Motor neuron (in vitro differentiated cells): Measurements from ENCODE around the gene TRA2A. TPM values are rescaled to one million over a fixed set of nuclear protein-coding genes. Genes with fewer than 3 reads are reported as not detected.
"Not testable (repeated sequence)": the region's sequence is repeated elsewhere in the genome, so short reads cannot be mapped to it uniquely, and the experiment has no call there.

Experiments used
- ATAC-seq, 8 experiments: fragments of 200-7000 bp; cut with Tn5 transposase; replicated peaks in 6 of 8; 2 replicates each; pipeline ENCODE4 v1.8.0; 2021; ENCODE audit warnings: mild to moderate bottlenecking in 8 of 8, moderate library complexity in 8 of 8
- H3K27ac ChIP-seq, 2 donors: fragments of 250-450 bp; sonication (Bioruptor Pico); 2 replicates each; pipeline ENCODE4 v1.9.0; 2021; ENCODE audit warnings: antibody characterized with exemption in 2 of 2, mild to moderate bottlenecking in 2 of 2, moderate library complexity in 1 of 2
- H3K4me1 ChIP-seq, 2 donors: fragments of 250-450 bp; sonication (Bioruptor Pico); replicated peaks in 1 of 2; 2 replicates each; pipeline ENCODE4 v1.6.1; 2021; ENCODE audit warnings: antibody characterized with exemption in 2 of 2, mild to moderate bottlenecking in 2 of 2, moderate library complexity in 1 of 2
- H3K4me3 ChIP-seq, 5 donors: fragments of 250-450 bp; sonication (Bioruptor Pico); 2 replicates each; pipeline ENCODE4 v1.9.0; 2021; ENCODE audit warnings: antibody characterized with exemption in 5 of 5, mild to moderate bottlenecking in 5 of 5, moderate library complexity in 4 of 5
- WGBS, 10 experiments: fragments of 450-650 bp; shearing (Covaris generic); methylation state at CpG; one replicate each; pipeline ENCODE4 v1.0.0; 2022; 5-methylcytosine and 5-hydroxymethylcytosine counted together
- in situ Hi-C, 9 experiments: fragments of 400-800 bp; cut with MboI; loops; one replicate each; pipeline ENCODE4 v1.15.0; 2021; ENCODE audit warnings: low sequenced_read_pairs in 9 of 9, low pct_unique_long_range_greater_than_20kb in 2 of 9; ENCODE audit not compliant: unreplicated experiment in 9 of 9
- total RNA-seq, 8 experiments: library from RNA; unstranded; fragments of 300-600 nt; gene quantifications; 2 replicates each; pipeline versions ENCODE4 v1.2.3 to v1.2.4, GENCODE V29; 2022

The TRA2A gene
- total RNA-seq, 8 experiments from 2014 or later, result 51.8 to 161 (median 74.6) TPM

DNA sequence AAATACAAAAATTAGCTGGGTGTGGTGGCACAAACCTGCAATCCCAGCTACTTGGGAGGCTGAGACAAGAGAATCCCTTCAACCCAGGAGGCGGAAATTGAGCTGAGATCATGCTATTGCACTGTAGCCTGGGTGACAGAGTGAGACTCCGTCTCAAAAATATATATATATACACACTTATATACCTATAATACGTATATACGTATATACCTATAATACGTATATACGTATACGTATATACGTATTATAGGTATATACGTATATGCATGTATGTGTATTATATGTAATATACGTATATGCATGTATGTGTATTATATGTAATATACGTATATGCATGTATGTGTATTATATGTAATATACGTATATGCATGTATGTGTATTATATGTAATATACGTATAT lies 43.1 kb downstream of the TRA2A start:
- H3K4me3 ChIP-seq, H3K27ac ChIP-seq, H3K4me1 ChIP-seq, in situ Hi-C loops, ATAC-seq: not testable (repeated sequence)
- 91 to 100% (median 100%) methylated on average over 1 to 5 of the region's 13 CpGs; no CpG with 5 or more reads in 4 of the 10 experiments for WGBS, 10 experiments

DNA sequence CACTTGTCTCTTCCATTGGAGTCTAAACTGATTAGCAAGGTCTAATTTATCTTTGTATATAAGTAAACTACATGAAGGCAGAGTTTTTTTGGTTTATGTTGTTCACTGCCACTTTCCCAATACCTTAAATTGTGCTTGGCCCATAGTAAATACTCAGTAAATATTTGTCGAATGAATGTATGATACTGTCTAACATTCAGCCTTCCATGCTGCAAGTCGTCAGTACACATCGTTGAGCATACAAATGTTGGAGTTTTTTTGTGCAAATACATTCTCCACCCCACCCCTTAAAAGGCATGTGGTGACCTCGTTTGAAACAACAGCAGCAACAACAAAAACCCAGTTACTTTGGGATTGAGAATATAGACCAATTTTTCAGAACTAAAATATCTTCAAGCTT lies 44.1 kb downstream of the TRA2A start:
- no peak for ATAC-seq
- 20 to 71% (median 67%) methylated on average over 1 to 4 of the region's 4 CpGs; no CpG with 5 or more reads in 3 of the 10 experiments for WGBS, 10 experiments
- in situ Hi-C loops, result no loop called here
- H3K4me3 ChIP-seq, result no peak overlapping the region
- H3K27ac ChIP-seq, result no peak overlapping the region
- peaks cover 2 to 7% of the 10 kb centered on the region in 2 donors for H3K4me1 ChIP-seq

DNA sequence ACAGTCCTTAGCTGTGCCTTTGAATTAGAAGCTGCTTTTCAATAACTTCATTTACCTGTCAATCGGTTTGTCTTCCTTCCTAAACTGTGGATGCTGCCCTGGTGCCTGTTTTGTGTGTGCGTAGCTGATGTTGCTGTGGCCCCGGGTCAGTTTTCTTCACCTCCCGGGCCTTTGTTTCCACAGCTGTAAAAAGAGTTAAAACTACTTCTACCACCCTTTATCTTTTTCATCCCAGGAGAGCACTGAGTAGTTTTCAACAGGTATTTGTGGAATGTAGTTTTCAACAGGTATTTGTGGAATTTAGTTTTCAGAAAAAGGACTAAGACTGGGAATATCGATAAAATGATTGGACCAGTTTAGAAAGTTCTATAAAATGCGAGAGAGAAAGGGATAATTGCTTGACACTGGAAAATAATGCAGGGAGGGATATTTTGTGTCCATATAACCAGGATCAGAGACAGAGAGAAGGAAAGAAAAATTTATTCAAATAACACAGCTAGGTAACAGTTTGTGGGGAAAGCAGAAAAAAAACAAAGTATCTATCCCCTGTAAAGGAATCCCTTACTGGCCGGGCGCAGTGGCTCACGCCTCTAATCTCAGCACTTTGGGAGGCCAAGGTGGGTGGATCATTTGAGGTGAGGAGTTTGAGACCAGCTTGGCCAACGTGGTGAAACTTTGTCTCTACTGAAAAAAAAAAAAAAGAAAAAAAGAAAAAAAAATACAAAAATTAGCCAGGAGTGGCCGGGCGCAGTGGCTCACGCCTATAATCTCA lies 45.6 kb downstream of the TRA2A start:
- in situ Hi-C loops, result no loop called here
- H3K27ac ChIP-seq, result no peak overlapping the region
- H3K4me3 ChIP-seq, result no peak overlapping the region
- ATAC-seq, result no peak
- H3K4me1 ChIP-seq, result peaks cover 0 to 6% of the 10 kb centered on the region in 2 donors
- 50 to 98% (median 84%) methylated on average over 2 to 13 of the region's 13 CpGs for WGBS, 10 experiments

DNA sequence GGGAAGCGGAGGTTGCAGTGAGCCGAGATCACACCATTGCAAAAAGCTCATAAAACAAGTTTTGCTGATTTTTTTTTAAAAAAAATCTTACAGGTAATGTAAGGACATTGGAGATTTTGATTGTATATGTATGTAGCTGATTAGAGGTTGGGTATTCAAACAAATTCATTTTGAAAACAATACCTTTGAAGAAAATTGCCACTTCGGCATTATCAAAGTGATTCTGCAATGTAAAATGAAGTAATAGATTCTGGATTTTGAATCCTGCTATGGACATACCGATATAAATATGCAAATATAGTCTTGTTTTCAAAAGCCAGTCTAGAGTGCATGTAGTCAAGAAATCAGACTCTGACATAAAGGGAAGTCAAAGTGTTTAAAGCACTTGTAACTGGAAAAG lies 49.1 kb downstream of the TRA2A start:
- in situ Hi-C loops, result no loop called here
- WGBS, 10 experiments, result 47 to 100% (median 90%) methylated on average over 1 to 4 of the region's 4 CpGs; no CpG with 5 or more reads in 1 of the 10 experiments
- Histone ChIP-seq H3K27ac (no peak overlapping the region), H3K4me3 (no peak overlapping the region), H3K4me1 (no peaks in the 10 kb centered on the region)
- ATAC-seq, result peak in 1 of 8 experiments; percentile 51

DNA sequence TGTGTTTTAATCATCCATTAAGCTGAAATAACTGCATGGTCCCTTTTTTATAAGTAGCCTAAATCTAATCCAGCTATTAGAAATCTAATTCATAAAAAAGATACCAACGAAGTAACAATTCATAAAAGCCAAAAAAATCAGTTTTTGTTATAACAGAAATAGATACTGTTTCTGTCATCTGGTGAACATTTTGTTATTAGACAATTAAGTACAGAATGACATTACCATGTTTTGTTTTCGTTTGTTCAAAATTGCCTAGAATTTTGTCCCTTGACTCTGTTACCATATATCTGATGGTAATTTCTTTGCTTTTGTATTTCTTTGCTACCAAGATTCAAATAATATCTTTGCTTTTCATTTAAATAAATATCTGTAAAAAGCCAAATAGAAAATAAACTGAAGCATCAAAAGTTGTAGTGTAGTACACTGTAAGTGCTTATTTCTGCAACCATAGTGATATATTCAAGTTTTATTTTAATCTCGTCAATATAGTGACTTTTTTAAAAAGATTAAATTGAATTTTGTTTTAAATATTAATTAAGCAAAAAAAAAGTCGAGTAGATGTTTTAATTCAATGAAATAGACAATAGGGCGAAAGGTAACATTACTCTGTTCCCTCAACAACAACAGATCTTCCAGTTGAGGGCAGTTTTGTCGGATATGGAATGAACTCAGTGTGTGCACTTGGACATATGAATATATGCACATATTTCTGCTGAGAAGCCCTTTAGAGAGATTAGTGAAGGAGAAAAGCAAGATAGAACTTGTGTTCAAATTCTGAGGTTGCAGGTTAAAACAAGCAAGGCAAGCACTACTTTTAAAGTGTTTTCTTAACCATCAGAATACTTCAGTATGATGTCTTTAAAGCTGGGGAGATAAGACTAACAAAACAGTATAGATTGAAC lies 53.6 kb downstream of the TRA2A start:
- ATAC-seq, result no peak
- in situ Hi-C loops, result no loop called here
- Histone ChIP-seq H3K27ac (no peak overlapping the region), H3K4me3 (no peak overlapping the region), H3K4me1 (no peaks in the 10 kb centered on the region)
- WGBS, 10 experiments, result 14 to 81% (median 70%) methylated on average over 4 to 6 of the region's 6 CpGs; no CpG with 5 or more reads in 1 of the 10 experiments

DNA sequence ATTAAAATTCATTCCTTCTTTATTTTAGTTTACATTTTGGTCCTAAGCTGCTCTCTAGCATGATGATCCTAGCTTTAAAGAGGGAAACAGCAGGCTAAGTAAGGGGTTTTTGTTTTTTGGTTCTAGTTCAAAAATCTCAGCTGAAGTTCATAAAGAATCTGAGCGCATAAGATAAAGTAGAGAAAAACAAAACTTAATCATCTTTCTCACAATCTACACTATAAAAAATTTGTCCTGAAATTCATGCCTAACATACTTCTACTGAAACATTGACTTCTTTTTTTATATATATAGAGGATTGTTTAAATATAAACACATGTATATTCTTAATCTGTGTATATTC lies 54.7 kb downstream of the TRA2A start:
- no peak for ATAC-seq
- Histone ChIP-seq H3K27ac (no peak overlapping the region), H3K4me3 (no peak overlapping the region), H3K4me1 (peaks cover 0 to 6% of the 10 kb centered on the region in 2 donors)
- WGBS, 10 experiments, result 50 to 100% (median 91%) methylated on average over 1 of the region's 1 CpG; no CpG with 5 or more reads in 2 of the 10 experiments
- in situ Hi-C loops, result no loop called here

DNA sequence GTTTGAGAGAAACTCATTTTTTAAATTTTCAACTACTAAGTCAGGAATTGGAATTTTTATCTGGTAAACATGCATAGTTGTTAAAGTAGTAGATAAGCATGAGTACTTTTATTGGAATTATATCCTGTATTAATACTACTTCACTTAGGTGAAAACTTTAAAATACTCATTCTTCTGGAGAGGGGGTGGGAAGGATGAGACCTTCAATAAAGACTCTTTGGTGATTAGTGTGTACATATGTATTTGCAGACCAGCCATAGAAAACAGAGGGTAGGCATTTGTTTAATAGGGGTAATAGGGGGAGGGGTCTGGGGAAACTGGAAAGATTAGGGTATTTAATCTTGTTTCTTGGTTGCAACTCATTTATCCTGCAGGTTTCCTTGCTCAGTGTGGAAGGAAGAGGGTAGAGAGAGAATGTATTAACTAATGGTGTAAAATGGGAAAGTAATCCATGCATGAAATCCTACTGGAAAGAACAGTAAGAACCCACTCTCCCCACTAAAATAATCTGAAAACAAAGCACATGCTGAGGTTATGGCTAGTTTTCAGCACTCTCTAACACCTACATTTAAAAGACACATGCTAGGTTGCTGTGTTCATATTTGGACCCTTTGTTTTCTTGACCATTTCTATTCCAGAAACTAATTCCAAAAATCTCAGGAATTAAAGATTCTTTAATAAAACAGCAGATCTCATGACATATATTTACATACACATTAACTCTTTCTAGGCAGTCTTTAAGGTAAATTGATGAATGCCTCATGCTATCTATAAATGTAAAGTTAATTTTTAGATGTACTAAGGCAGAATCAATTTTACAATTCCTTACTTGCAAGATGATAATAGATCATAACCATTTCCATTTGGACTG lies 55.3 kb downstream of the TRA2A start:
- Histone ChIP-seq H3K27ac (no peak overlapping the region), H3K4me1 (peaks cover 0 to 6% of the 10 kb centered on the region in 2 donors), H3K4me3 (no peak overlapping the region)
- ATAC-seq, result no peak
- in situ Hi-C loops, result no loop called here

DNA sequence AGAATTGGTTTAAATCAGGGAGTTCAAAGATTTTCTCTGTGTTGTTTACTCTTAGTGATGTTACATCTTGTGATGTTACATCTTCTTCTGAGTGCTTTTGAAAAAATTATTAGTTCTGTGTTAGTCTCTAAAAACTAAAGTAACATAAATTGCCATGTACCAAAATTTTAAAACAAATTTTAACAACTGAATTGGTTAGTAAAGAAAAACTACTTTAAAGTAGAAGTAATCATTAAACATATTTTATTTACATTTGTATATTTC lies 56.3 kb downstream of the TRA2A start:
- H3K4me3 ChIP-seq, result peak overlapping the region in 2 of 5 donors; percentile 63 to 68
- peaks cover 0 to 6% of the 10 kb centered on the region in 2 donors for H3K4me1 ChIP-seq
- no peak for ATAC-seq
- in situ Hi-C loops, result no loop called here
- H3K27ac ChIP-seq, result no peak overlapping the region

DNA sequence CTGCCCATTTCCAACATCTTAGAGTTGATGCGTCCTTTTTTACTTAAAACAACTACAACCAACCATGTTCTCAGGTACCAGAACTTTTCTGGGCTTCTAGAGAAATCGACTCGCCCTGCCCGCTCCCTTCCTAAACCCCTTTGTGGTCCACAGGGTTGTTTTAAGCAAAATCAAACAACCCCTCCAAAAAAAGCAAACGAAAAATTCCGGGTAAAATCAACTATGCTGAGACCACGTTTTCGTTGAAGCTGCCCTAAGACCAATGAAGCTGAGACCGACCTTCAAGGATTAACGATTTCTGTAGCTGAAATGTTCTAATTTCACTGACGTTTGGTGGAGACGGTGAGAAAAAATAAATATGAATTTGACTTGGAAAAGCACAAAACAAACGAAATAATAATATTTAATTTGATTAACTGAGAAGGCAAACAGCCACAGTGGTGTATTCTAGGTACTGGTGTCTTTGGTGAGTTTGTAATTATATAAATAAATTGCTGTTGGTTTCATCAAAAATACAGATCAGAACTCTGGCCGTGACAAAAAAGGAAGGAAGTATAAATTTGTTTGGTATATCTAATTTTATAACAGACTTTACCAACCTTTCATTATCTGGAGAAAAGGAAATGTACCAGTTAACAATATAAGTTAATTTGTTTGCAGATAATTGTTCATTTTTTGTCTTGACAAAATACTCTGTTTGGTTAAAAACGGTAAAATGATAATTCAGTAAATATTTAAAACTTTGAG lies 56.8 kb downstream of the TRA2A start:
- ATAC-seq, result no peak

DNA sequence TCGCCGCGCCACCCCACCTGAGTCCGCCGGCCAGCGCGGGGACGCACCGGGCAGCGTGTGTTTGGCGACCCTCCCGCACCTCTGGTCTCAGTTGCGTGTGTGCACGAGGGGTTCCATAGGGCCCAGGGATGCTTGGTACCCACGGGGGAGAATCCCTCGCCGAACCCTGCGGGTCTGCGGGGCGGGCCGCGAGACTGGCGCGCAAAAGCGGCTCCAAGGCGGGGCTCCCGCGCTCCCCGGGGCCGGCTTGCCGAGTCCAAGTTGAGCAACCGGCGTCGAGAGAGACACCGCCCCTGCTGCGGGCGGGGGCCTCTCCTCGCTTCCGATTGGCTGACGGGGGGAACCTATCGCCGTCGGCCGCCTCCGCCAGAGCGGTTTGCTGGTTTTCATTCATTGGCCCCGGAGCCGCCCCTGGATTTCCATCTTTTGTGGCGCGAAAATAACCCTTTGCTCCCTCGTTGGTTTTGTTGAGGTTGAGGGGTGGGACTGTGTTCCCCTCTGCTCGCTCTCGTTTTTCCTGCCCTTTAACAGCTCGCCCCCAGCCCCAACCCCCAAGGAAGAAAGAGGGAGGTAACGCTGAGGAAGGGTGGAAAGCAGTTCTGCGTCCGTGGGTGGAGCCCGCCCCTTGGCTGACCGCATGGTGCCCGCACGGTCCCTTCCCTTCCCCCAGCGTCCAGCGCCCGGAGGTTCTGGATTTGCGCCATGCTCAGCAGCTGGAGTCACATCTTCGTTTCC lies 57.5 kb downstream of the TRA2A start:
- H3K4me3 ChIP-seq, result peak overlapping the region; percentile 63 to 82 (median 68)
- peak; percentile 61 to 80 (median 76) for ATAC-seq
- H3K27ac ChIP-seq, result peak overlapping the region; percentile 66 to 70
- in situ Hi-C loops, result no loop called here
- H3K4me1 ChIP-seq, result peaks cover 0 to 6% of the 10 kb centered on the region in 2 donors
- WGBS, 10 experiments, result 0 to 1% (median 0%) methylated on average over 2 to 17 of the region's 66 CpGs; no CpG with 5 or more reads in 5 of the 10 experiments

More for the DNA sequence above, 56.8 kb downstream of the TRA2A start:
- in situ Hi-C loops, result no loop called here
- Histone ChIP-seq H3K4me1 (peaks cover 0 to 6% of the 10 kb centered on the region in 2 donors), H3K4me3 (peak overlapping the region; percentile 63 to 82 (median 68)), H3K27ac (peak overlapping the region; percentile 29 to 48)
- 0 to 4% (median 2%) methylated on average over 4 to 15 of the region's 15 CpGs for WGBS, 10 experiments

DNA sequence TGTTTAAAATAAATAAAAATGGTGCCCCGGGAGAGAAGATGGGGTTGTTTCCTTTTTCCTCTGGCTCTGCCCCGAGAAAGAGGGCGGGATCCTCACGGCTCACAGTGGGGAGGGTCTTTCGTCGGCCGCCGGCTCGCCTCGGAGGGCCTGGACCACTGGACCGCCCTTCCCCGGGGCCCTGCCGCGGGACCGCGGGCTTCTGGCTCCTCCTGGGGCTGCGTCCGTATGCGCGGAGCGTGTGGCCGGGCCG lies 58.0 kb downstream of the TRA2A start:
- Histone ChIP-seq H3K4me3 (peak overlapping the region; percentile 63 to 82 (median 68)), H3K27ac (peak overlapping the region; percentile 66 to 70), H3K4me1 (peaks cover 0 to 6% of the 10 kb centered on the region in 2 donors)
- 0% methylated on average over 5 to 10 of the region's 23 CpGs; no CpG with 5 or more reads in 7 of the 10 experiments for WGBS, 10 experiments
- in situ Hi-C loops, result no loop called here
- peak in 7 of 8 experiments; percentile 5 to 50 (median 38) for ATAC-seq
